Coronary artery (tissue), 2 donors: ENCODE data around the gene AGL.

Source experiments
- DNase-seq: peaks from one replicate; pipeline ENCODE4 v3.0.0-alpha.2; 2017; ENCODE audit warnings: low spot score
- H3K27ac ChIP-seq, 2 donors: fragments of 200-600 bp; sonication (generic); one replicate each; pipeline ENCODE4 v1.5.1; 2016 to 2019
- H3K4me3 ChIP-seq: fragments of 200-600 bp; sonication (generic); 2 replicates; pipeline ENCODE4 v1.5.1; 2016; ENCODE audit warnings: mild to moderate bottlenecking, moderate library complexity
- CTCF ChIP-seq: fragments of 200-600 bp; sonication (generic); IDR thresholded peaks from one replicate; pipeline ENCODE4 v1.5.1; 2019; ENCODE audit warnings: antibody characterized with exemption

AGL gene

GRCh38 chr1:99906535-99906934 is 56.4 kb downstream of the AGL start:
- DNase-seq: no peak
- no peak for TF ChIP-seq CTCF
- Histone ChIP-seq H3K27ac (no peak overlapping the region), H3K4me3 (no peak overlapping the region)

DNA sequence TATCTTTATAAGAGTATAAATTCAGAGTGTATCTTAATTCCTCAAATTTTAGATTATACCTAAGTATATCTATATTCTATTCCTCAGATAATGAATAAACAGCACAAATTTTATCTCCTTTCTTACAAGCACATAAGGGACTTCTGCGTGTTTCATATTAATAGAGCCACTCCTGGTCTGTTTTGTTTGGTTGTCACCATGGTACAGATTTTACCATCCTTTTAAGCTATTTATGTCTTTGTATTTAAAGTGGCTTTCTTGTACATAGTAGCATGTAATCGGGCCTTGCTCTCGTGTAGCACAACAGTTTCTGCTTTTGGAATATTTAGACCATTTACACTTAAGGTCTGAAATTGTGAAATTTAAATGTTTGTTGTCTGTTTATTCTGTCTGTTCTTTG is 67.1 kb downstream of the AGL start:
- no peak overlapping the region for H3K27ac ChIP-seq
- DNase-seq: no peak
- no peak overlapping the region for H3K4me3 ChIP-seq
- no peak for TF ChIP-seq CTCF

DNA sequence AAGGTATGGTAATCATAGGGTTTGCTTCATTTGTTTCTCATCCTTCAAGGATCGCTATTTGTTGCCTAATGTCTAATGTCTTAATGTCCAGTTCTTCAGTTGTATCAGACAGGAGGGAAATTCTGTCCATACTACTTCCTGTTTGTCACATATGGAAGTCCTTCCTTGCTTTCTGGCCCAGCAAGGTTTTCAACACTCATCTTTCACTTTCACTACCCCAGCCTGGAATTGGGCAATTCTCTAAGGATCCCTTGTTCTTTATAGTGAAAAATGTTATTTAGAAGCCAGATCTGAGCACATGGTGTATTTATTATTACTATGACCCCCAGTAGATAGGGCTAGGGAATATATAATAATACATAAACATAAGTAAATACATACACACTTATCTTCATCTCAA is 69.1 kb downstream of the AGL start:
- no peak for TF ChIP-seq CTCF
- Histone ChIP-seq H3K27ac (no peak overlapping the region), H3K4me3 (no peak overlapping the region)
- no peak for DNase-seq

DNA sequence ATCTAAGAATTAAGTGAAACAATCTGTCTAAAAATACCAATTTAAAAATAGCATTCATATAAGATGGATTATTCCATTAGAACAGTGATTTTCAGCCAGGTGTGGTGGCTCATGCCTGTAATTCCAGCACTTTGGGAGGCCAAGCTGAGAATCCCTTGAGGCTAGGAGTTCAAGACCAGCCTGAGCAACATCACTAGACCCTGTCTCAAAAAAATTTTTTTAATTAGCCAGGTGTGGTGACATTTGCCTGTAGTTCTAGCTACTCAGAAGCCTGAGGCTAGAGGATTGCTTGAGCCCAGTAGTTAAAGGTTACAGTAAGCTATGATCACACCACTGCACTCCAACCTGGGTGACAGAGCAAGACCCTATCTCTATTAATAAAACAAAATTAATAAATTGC is 84.6 kb downstream of the AGL start:
- DNase-seq: no peak
- TF ChIP-seq CTCF: no peak
- no peak overlapping the region for H3K27ac ChIP-seq
- no peak overlapping the region for H3K4me3 ChIP-seq

DNA sequence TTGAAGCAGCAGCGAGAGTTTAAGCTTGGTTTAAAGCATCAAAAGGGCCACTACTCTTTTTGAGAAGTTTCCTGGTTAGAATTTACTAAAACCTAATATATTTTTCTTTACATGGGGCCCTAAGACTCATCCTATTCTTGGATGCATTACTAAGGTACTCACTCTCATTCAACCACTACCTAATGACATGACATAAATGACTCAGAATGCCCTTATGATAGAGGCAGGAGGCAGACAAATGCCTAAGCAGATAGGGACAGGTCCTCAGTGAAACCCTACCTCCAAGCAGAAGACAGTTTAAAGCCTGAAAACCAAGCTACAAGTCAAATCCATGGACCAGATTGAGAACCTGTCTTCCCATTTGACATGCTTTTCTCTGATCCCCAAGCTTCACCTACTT is 85.4 kb downstream of the AGL start:
- TF ChIP-seq CTCF: no peak
- no peak for DNase-seq

GRCh38 chr1:99936071-99936470 is 85.9 kb downstream of the AGL start:
- DNase-seq: no peak
- Histone ChIP-seq H3K4me3 (no peak overlapping the region), H3K27ac (no peak overlapping the region)
- no peak for TF ChIP-seq CTCF

More for the DNA sequence above, 85.4 kb downstream of the AGL start:
- H3K4me3 ChIP-seq: no peak overlapping the region
- H3K27ac ChIP-seq: no peak overlapping the region

DNA sequence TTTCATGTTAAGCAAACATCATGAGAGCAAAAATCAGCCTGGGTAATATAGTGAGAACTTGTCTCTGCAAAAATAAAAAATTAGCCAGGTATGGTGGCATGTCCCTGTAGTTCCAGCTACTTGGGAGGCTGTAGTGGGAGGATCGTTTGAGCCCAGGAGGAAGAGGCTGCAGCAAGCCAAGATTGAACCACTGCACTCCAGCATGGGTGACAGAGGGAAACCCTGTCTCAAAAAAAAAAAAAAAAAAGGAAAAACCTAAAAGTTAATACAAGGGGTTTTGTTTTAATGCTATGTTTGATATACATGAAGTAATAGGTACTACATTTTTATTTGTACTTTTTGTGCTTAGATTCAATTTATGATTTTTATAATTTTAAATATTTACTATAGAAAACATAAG is 92.6 kb downstream of the AGL start:
- no peak overlapping the region for H3K4me3 ChIP-seq
- no peak overlapping the region for H3K27ac ChIP-seq
- TF ChIP-seq CTCF: no peak
- DNase-seq: no peak
